Islet of Langerhans (tissue), 1 donor: ENCODE data around the gene CCDC85B.

Experiments used
- FAIRE-seq: peaks from one replicate; lab custom pipeline; 2011; peaks lifted over from hg19 to GRCh38; lab: Jason Lieb, UNC

The CCDC85B gene

DNA sequence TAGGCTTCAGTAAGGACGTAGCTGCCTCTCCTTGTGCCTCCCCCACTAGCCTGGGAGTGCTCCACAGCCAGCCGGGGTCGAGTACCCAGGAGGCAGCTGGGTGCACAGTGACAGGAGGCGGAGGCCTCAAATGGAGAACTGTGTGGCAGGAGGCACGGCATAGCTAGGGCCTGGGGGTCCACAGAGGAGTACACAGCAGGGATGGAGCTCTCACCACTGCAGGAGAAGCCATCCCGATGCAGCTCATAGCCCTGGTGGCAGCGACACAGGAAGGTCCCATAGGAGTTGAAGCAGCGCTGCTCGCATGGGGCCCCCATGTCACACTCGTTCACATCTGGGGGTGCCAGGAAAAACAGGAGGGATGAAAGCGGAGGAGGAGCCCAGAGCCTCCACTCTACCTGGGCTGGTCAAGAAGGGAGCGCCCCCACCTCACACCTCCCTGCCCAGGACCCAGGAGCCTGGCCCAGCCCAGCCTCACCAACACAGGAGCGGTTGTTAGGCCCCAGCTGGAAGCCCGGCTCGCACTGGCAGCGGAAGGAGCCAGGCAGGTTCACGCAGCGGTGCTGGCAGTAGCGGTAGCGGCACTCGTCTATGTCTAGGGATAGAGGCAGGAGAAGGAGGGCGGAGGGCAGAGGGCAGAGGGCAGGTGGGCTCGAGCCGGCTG lies 20.7 kb upstream of the CCDC85B start:
- FAIRE-seq = no peak

DNA sequence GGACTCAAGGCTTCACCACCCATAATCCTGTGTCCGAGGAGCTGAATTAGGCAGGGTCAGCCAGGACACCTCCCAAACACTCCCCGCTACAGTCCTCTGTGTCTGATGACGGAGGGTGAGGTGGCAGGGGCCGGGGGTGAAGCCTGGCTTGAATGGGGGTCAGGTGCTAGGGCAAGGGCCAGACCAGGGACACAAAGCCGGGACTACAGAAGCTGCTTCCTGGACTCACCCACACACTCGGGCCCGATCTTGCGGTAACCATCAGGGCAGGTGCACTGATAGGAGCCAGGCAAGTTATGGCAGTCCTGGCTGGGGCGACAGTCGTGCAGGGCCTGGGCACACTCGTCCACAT lies 20.2 kb upstream of the CCDC85B start:
- FAIRE-seq = no peak

DNA sequence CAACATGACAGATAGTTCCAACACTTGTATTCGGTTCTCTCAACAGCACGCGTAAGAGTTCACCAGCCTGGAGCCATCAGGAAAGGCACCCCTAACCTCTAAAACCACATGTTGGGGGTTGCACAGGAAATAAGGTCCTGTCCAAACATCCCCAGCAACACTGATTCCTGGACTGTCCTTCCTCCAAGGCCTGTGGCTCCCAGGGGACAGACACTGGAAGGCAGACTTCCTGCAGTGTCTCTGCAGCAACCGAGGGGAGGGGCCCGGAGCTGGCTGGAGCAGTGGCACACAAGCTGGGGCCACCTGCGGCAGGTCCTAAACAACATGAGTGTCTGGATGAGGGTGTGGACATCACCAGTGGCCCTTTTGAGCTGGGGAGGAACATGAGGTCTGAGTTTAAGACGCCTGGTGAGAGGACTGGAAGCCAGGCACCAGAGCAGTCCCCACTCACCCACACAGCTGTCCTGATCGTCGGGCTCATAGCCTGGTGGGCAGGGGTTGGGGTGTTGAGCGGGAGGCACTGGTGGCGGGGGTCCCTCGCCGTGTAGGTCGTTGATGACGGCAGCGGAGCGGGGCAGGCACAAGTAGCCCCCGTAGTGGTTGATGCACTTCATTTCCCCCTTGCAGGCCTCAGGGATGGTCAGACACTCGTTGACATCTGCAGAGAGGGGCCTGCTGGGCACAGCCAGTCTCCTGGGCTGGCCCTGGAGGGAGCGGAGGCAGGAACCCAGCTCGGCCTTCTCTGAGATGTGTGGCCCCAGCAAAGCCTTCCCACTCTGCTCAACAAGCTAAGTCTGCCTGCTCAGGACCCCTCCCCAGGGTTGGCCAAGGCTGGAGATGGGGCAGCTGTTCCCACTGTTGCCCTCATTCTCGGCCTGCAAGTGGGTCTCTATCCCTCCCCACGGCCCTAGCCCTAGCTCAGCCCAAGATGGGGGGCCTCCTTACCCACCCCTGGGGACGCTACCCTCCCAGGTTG lies 19.5 kb upstream of the CCDC85B start:
- no peak for FAIRE-seq

DNA sequence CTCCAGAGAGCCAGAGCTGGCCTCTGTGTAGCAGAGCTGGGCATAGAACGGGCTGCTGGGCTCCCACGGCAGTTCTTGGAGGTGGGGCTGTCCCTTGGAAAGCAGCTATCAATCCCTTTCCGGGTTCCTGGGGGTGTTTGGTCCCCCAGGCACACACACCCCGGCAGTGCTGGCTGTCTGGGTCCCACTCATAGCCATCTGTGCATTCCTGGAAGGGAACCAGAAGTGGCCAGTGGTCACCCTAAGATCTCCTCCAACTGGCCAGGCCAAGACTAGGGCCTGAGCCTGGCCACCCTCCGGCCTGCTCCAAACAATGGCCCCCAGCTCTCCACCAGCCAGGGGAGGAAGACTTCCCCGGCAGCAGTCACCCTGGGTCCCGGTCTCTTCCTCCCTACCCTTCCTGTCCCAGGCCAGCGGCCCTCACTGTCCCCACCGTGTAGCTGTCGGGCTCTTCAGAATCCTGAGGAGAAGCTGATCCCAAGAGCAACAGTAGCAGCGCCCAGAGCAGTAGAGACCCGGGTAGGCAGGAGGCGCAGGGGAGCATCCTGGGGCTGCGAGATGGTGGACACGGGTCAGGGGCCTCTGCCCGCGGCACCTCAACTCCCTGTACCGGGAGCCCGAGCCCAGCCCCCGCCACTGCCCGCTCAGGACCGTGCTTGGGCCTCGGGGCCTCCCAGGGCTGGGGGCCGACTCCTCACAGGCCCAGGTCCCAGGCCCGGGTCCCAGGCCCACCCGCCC lies 18.5 kb upstream of the CCDC85B start:
- FAIRE-seq = no peak

DNA sequence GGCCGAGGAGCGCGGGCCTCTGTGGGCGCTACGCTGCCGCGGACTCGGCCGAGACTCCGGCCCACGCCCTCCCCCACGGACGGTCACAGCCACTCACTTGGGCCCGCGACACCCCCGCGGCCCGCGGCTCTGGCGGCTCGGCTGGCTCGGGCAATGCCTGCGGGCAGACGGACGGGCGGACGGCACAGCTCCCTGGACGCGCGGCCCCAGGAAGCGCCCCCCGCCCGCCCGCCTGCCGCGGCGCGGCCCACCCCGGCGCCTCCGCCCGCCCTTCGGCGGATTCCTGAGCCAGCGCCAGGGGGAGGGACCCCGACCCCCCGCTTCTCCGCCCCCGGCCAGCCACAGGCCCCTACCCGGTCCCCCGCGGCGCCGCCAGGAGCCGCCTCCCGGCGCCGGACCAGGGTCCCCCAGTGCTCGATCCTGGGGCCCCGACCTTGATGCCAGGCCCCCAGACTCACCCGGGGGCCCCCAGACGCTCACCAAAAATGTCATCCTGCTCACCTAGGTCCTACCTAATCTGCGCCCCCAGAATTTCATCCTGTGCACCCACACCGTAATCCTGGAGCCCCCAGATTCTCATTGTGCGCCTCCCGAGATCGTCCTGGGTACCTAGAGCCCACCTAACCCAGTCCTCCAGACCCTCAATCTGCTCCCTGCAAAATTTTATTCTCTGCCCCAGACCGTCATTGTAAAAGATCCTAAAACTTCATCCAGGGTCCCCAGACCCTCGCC lies 17.7 kb upstream of the CCDC85B start, which contains the start of gene EFEMP2:
TSS of gene EFEMP2 (minus strand) at position 215 of the 732 bp plus-strand sequence. CDS start 446 bp downstream, outside the sequence.
- FAIRE-seq = no peak

DNA sequence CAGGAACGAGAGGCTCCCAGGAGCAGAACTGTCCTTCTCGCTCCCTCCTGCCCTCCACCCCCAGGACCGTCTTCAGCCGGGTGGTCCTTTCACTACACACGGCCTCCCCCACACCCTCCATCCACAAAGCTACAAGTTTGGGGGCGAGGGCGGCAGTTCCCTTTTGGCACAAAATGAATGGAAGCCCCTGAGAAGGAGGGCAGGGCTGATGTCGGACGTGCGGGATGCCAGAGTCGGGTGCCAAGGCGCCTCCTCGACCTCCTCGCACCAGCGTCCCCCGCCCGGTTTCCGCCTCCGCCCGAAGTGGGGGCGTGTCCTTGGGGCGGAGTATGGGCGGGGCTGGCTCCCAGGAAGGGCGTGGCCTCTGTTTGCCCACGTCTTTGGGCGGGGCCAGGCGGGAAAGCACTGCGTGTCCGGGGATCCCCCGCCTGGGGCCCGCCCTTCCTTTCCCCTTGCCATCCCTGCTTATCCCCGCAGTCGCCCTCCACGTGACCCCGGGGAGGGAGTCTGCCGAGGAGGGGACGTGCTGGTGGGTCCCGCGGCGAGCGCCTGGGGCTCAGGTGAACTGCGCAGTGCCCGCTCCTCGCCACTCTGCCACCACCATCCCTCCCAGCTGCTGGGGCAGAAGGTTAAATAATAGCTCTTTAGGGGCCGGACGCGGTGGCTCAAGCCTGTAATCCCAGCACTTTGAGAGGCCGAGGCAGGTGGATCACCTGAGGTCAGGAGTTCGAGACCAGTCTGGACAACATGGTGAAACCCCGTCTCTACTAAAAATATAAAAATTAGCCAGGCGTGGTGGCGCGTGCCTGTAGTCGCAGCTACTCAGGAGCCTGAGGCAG lies 16.9 kb upstream of the CCDC85B start:
- no peak for FAIRE-seq

DNA sequence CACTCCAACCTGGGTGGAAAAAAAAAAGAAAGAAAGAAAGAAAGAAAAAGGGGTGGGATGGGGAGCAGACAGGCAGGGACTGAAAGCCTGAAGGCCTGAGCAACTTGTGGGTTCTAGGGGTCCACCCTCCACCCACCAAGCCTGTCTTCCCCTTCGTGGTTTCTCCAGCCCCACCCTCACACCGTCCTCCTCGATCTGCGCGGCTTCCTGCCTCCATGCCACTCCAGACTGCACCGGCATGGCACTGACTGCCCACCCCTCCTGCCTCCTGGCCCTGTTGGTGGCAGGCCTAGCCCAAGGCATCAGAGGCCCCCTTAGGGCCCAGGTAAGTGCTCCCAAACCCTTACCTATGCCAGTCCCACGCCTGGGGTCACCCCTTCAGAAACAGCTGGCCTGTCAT lies 10.9 kb upstream of the CCDC85B start, which contains the start of gene CTSW:
TSS of gene CTSW (plus strand) at position 221 of the 400 bp plus-strand sequence. CDS start at position 239, 18 bp downstream.
- FAIRE-seq = no peak

DNA sequence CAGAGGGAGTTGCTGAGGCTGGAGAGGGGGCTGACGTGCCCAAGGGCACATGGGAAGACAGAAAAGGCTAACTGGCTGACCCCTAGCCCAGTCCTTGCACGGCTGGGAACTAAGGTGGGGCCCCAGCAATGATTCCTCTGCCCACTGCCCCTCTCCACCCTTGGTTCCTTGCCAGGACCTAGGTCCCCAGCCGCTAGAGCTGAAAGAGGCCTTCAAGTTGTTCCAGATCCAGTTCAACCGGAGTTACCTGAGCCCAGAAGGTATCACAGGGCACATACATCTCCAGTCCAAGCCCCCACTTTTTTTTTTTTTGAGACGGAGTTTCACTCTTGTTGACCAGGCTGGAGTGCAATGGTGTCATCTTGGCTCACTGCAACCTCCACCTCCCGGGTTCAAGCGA lies 10.4 kb upstream of the CCDC85B start:
- FAIRE-seq = no peak

DNA sequence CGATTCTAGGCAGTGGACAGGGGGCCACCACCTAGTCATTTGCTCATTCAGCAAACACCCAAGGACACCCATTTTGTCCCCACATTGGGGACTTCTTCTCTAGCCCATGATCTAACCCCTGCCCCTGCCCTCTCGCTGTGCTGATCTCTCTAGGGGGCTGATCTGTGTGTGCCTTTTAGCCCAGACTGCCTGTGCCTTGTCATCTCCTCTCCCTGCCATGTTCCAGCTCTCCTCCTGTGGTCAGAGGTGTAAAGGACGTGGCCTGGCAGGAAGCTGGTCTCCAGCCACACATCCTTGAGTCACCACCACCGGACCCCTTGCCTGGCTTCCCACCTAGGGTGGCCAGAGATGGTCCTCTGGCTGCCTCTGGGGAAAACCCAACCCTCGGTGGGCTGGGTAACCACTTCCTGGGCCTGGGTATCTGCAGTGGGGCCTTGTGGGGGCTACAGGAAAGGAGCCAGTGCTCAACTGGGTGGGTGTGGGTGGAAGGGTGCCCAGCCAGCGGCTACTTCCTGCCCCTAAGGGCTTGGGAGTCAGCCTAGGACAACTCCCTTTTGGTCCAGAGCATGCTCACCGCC lies 9.5 kb upstream of the CCDC85B start:
- FAIRE-seq = no peak

DNA sequence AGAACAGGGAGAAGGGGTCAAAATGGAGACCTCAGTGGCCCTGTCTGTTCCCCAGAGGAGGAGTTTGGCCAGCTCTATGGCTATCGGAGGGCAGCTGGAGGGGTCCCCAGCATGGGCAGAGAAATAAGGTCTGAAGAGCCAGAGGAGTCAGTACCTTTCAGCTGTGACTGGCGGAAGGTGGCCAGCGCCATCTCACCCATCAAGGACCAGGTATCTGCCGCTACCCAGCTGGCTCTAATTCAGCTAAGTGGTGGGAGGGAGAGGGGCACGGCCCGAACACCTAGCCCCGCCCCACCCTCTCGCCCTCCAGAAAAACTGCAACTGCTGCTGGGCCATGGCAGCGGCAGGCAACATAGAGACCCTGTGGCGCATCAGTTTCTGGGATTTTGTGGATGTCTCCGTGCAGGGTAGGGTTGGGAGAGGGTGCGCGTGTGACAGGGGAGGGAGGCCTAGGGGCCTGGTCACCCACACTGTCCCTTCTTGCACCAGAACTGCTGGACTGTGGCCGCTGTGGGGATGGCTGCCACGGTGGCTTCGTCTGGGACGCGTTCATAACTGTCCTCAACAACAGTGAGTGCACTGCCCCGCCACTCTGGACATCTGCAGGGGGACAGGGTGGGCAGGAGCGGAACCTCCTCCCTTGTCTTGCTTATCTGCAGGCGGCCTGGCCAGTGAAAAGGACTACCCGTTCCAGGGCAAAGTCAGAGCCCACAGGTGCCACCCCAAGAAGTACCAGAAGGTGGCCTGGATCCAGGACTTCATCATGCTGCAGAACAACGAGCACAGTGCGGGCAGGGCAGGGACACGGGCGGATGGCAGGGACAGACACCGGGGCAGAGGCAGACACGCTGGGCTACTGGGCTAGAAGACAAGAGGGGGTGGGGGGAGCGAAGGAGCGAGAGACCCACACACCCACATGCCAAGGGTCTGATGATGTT lies 8.1 kb upstream of the CCDC85B start:
- no peak for FAIRE-seq

DNA sequence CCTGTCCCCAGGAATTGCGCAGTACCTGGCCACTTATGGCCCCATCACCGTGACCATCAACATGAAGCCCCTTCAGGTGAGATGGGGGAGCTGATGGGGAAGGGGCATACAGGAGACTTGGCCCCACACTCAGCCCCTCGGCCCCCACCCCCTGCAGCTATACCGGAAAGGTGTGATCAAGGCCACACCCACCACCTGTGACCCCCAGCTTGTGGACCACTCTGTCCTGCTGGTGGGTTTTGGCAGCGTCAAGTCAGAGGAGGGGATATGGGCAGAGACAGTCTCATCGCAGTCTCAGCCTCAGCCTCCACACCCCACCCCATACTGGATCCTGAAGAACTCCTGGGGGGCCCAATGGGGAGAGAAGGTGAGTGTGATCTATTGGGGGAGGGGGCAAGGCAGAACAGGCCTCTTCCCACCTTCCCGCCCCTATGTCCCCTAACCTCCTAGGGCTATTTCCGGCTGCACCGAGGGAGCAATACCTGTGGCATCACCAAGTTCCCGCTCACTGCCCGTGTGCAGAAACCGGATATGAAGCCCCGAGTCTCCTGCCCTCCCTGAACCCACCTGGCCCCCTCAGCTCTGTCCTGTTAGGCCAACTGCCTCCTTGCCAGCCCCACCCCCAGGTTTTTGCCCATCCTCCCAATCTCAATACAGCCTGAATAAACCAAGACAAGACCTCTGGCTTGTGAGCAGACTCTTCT lies 7.3 kb upstream of the CCDC85B start:
- FAIRE-seq = no peak

DNA sequence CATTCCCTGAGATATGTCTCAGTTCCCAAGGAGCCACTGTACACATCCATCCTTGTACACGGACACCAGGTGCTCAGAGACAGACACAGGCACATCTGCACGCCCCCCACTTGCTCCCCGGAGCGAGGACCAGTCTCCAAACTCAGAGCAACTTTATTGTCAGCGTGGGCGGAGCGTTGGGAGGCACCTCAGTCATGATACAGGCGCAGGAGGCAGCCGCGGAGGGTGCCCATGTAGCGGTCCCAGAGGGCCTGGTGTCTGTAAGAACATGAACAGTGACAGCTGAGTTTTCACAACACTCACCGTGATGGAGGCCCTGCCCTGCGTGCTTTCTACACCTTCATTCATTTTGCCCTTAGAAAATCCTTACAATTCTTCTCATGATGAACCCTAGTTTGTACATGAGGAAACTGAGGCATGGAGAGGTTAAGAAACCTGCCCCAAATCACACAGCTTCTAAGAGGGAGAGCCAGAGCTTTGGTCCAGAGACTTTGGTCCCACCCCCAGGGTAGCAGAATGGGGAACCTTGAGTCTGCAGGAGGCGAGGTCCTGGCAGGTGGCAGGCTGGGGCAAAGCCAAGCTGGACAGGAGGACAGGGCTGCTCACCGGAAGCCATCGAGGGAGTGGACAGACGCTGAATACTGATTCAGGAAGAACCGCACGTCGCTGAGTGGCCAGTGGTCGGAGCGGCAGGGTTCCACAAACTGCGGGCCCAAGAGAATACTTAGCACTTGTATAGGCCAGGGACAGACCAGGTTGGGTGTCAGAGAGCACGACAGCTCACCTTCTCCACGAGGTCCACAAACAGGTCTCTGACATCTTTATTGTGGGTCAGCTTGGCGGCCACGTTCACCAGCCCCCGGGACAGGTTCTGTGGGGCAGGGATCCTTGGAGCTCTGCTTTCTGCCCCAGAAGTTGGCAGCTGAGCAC lies 6.4 kb upstream of the CCDC85B start:
- no peak for FAIRE-seq

DNA sequence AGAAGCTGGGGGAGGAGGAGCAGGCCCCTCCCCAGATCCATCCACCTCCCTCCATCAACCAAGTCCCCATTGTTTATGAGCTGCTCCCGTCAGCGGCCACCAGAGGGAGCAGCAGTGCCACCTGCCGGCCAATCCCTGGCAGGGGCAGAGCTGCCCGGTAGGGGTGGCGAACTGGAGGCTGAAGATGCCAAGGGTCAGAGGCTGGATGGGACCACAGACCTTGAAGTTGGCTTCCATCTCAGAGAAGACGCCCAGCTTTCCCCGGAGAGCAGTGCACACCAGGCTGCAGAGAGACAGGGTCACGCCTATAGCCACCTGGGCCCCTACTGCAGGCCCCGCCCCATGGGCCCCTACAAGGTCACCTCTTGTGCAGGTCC lies 5.8 kb upstream of the CCDC85B start:
- no peak for FAIRE-seq

DNA sequence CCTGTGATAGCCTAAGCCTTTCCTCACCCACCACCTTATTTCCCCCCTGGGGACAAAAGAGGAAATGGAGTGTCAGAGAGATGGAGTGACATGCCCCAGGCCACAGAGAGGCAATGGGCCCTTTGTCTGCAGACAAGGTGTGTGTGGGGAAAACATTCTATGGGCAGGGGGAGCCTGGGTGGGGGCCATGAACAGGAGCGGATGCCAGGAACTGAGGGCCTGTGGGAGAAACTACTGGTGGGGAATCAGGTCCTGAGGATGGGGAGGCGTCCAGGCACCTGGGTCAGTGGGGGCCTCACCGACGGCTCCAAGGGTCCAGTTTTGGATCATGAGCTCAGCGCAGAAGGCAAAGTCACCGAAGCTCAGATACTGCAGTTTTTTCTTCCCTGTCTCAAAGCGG lies 5.2 kb upstream of the CCDC85B start:
- no peak for FAIRE-seq

DNA sequence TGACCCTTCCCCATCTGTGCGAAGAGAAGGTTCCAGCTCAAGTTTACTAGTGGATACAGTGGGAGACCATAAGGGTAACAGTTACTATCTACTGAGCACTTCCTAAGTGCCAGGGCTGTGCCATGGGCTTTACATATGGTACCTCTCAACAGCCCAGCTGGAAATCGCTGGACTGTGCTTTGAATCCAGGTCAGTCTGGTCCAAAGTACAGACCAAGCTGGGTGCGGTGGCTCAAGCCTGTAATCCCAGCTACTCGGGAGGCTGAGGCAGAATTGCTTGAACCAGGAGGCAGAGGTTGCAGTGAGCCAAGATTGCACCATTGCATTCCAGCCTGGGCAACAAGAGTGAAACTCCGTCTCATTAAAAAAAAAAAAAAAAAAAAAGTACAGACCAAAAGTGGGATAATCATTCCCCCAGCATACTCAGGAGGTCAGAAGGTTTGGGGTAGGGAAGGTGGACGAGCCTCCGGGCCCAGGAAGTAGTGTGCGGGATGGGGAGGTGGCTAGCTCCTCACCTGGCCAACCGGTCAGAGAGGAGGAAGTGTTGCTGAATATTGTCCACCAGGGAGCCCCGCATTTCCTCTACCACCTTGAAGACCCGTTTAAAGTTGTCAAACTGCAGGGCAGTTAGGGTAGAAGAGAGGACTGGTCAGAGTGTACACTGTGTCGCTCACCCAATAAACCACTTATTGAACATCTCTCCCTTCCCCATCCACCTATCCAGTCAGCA lies 4.5 kb upstream of the CCDC85B start:
- no peak for FAIRE-seq

DNA sequence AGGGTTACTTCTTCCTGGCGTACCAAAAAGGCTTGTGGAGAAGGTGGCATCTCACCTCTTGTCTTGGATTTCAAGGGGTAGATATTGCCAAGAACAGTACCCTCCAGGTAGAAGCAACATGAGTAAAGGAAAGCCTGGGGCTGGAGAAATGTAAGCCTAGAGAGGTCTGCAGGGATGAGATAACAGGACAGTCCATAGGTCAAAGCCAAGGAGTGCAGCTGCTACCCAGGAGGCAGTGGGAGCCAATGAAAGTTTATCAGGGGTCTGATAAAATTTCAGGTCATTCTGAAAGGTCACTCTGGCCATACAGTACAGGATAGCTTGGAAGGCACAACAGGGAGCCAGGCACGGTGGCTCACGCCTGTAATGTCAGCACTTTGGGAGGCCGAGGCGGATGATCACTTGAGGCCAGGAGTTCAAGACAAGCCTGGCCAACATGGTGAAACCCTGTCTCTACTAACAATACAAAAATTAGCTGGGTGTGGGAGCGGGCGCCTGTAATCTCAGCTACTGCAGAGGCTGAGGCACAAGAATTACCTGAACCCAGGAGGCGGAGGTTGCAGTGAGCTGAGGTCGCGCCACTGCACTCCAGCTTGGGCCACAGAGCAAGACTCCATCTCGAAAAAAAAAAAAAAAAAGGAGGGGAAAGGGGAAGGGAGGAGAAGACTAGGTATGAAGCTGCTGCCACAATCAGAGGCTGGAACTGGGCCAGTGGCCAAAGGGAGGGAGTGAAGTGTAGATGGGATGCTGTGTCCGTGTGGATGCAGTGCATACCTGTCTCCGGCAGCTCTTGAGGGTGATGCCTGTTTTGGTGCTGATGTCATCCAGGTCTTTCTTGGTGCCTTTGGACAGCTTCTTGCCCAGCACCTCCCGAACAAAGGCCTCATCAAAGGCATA lies 3.4 kb upstream of the CCDC85B start:
- FAIRE-seq = no peak
